GM12801 (cell line): ENCODE results near the gene PNMA8A.

Source experiments
- TF ChIP-seq, protein P1 (sequence below): IDR thresholded peaks from one replicate; pipeline ENCODE4 v1.5.1; 2011; ENCODE audit warnings: control low read depth; ENCODE audit not compliant: insufficient read length; ENCODE audit errors: extremely low read depth

The PNMA8A gene

DNA sequence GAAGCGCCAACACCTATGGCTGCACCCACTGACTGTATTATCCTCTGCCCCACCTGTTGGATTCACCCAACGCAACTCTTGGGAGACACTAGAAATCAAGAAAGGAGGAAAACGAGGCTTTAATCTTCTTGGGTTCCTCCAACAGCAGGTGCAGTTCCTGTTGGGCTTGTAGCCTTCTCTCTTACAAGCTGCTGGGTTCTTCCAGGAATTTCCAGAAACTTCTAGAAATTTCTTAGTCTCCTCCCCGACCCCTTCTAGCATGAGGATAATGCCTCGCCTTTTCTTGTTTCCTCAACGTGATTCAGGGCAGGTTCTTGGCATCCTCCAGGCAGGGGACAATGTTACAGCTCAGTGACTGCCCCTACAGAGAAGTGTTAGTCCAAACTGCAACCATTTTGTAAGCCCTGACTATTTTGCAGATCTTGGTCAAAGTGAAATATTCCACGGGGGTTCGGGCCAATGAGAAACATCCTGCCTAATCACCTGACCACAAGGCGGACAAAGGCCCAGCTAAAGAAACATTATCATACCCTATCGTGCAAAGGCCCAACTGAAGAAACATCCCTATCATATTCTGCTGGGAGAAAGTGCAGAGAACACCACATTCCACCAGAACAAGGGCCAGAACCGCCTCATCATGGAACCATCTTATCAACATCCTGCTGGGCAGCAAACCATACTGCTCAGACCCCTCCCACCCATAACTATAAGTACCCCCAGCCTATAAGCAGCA is 614 bp upstream of the PNMA8A start:
- TF ChIP-seq, protein P1, sequence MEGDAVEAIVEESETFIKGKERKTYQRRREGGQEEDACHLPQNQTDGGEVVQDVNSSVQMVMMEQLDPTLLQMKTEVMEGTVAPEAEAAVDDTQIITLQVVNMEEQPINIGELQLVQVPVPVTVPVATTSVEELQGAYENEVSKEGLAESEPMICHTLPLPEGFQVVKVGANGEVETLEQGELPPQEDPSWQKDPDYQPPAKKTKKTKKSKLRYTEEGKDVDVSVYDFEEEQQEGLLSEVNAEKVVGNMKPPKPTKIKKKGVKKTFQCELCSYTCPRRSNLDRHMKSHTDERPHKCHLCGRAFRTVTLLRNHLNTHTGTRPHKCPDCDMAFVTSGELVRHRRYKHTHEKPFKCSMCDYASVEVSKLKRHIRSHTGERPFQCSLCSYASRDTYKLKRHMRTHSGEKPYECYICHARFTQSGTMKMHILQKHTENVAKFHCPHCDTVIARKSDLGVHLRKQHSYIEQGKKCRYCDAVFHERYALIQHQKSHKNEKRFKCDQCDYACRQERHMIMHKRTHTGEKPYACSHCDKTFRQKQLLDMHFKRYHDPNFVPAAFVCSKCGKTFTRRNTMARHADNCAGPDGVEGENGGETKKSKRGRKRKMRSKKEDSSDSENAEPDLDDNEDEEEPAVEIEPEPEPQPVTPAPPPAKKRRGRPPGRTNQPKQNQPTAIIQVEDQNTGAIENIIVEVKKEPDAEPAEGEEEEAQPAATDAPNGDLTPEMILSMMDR: no peak

DNA sequence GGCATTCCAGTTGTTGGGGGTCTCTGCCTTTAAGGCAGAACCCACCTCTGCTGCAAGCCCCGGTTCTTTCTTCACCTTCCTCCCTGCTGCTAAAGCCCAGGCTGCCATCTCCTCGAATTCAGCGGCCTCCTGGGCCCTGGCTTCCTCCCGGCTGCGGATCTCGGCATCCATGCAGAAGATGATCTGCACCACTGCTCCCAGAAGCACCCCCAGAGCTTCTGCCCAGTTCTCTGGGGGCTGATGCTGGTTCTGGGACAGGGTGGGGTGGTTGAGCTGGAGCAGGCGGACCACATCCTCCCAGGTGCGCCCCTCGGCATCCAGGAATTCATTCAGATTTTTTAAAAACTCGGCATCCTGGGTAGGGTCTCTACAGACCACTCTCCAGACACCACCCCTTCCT is 987 bp downstream of the PNMA8A start:
- TF ChIP-seq, protein P1: no peak

GRCh38 chr19:46469541-46470185 is 1.7 kb downstream of the PNMA8A start:
- TF ChIP-seq, protein P1: no peak

DNA sequence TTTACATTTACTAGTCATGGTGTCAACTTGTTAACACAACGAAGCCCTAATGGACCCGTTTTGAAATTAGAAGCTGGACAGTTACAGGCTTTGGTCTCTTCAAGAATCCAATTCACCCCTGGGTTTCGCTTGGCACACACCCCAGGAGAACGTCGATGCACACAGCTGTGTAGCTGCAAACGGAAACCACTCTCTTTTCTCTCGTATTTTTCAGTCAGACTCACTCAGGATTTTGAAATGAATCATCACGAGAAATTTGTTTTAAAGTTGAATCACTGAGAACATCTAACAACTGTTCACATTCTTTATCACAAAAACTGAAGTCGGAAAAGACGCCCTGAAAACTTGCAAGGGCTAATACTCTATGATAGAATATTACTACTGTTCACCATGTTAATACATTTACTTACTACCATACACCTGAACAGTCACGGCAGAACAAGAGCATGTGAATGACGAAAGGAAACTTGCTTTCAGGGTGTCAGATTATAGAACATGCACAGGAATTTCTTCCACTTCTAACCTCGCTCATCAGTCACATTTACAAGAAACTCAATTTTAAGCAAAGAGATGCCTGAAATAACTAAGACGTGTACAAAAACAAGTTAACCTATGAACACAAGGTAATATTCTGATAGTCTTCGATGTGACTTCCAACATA is 4.7 kb downstream of the PNMA8A start:
- TF ChIP-seq, protein P1: no peak

- TF ChIP-seq, protein P1: no peak
These were observed 7.8 kb downstream of the PNMA8A start for GRCh38 chr19:46463516-46463915.

- TF ChIP-seq, protein P1: no peak
These were observed 9.8 kb downstream of the PNMA8A start for GRCh38 chr19:46461537-46461936.

GRCh38 chr19:46460981-46461380 is 10.4 kb downstream of the PNMA8A start:
- TF ChIP-seq, protein P1: no peak
